ENCODE measurements around the gene ZDHHC24. TPM values are rescaled to one million over a fixed set of nuclear protein-coding genes. Genes with fewer than 3 reads are reported as not detected.

Gene ZDHHC24
- polyA plus RNA-seq, 4 donors, result 3.1 to 11.0 (median 5.5) TPM

DNA sequence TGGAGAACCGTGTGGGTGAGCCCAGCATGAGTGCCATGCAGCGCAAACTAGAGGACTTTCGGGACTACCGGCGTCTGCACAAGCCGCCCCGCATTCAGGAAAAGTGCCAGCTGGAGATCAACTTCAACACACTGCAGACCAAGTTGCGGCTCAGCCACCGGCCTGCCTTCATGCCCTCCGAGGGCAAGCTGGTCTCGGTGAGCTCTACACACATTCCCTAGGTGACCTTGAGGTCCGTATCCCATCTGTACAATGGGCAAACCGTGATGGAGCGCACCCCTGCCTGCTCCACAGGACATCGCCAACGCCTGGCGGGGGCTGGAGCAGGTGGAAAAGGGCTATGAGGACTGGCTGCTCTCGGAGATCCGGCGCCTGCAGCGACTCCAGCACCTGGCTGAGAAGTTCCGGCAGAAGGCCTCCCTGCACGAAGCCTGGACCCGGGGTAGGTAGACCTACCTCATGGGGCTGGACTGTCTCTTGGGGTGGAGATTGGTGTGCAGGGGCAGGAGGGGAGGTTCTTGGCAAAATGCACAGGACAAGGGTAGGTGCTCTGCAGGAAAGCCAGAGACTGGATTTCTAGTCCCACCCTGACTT lies 12.0 kb upstream of the ZDHHC24 start:
- 89 to 91% (median 89%) methylated on average over 24 of the region's 24 CpGs for WGBS, 3 donors
- Histone ChIP-seq H3K27me3 (ENCODE audit: control insufficient read depth in 3 of 3, insufficient read depth in 3 of 3, low read length in 3 of 3) (peaks cover 0 to 35% (median 6%) of the 10 kb centered on the region in 3 donors), H3K4me3 (ENCODE audit: low read depth in 1 of 3, low read length in 3 of 3) (no peak overlapping the region), H3K36me3 (ENCODE audit: control insufficient read depth in 3 of 3, insufficient read depth in 2 of 3, low read depth in 1 of 3, low read length in 3 of 3) (no peaks in the 10 kb centered on the region), H3K9me3 (ENCODE audit: control insufficient read depth in 2 of 2, insufficient read depth in 1 of 2, low read depth in 1 of 2, low read length in 1 of 2) (no peaks in the 10 kb centered on the region), H3K4me1 (ENCODE audit: control insufficient read depth in 3 of 3, insufficient read depth in 2 of 3, low read depth in 1 of 3, low read length in 2 of 3) (peaks cover 0 to 6% (median 6%) of the 10 kb centered on the region in 3 donors), H3K27ac (ENCODE audit: low read depth in 1 of 3, low read length in 2 of 3) (no peak overlapping the region)
- DNase-seq (no peak), FAIRE-seq (no peak)

DNA sequence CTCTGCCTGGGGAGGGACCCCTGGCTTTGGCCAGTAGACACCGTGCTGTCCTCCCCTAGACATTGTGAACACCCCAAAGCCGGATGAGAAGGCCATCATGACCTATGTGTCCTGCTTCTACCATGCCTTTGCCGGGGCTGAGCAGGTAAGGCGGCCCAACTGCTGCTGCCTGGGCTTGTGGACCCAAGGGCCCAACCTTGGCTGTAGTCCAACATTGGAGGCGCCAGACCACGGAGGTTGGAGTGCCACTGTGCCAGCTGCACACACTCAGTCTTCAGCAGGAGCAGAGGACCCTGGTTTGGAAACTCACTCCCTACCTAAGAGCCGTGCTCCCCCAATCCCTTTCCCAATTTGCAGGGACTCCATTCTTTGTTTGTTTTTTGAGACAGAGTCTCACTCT lies 10.2 kb upstream of the ZDHHC24 start:
- FAIRE-seq (no peak), DNase-seq (no peak)
- WGBS, 3 donors, result 68 to 84% (median 75%) methylated on average over 7 of the region's 7 CpGs

DNA sequence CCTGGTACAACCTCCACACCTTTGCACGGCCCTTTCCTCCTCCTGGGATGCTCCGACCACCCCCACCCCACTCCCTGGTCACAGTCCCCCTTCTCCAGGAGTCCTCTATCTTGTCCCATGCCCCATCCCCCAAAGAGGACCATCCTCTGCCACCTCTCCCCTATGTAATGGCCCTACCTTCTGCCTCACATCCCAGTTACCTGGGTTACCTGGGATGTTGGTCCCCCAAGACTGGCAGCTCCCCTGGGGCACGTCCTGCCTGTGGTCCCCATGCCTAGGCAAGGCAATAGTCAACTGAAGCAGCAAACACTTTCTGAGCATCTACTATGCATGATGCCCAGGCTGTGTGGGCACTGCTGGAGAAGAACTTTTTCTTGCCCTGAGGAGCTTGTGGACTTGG lies 9.6 kb upstream of the ZDHHC24 start:
- Histone ChIP-seq H3K4me1 (ENCODE audit: control insufficient read depth in 3 of 3, insufficient read depth in 2 of 3, low read depth in 1 of 3, low read length in 2 of 3) (peaks cover 0 to 6% (median 6%) of the 10 kb centered on the region in 3 donors), H3K36me3 (ENCODE audit: control insufficient read depth in 3 of 3, insufficient read depth in 2 of 3, low read depth in 1 of 3, low read length in 3 of 3) (peaks cover 0 to 2% (median 0%) of the 10 kb centered on the region in 3 donors), H3K27ac (ENCODE audit: low read depth in 1 of 3, low read length in 2 of 3) (no peak overlapping the region), H3K27me3 (ENCODE audit: control insufficient read depth in 3 of 3, insufficient read depth in 3 of 3, low read length in 3 of 3) (peaks cover 0 to 32% (median 6%) of the 10 kb centered on the region in 3 donors), H3K9me3 (ENCODE audit: control insufficient read depth in 2 of 2, insufficient read depth in 1 of 2, low read depth in 1 of 2, low read length in 1 of 2) (no peaks in the 10 kb centered on the region), H3K4me3 (ENCODE audit: low read depth in 1 of 3, low read length in 3 of 3) (no peak overlapping the region)
- FAIRE-seq, result no peak
- 42 to 60% (median 57%) methylated on average over 3 of the region's 3 CpGs for WGBS, 3 donors
- DNase-seq, result no peak

More for the DNA sequence above, 10.2 kb upstream of the ZDHHC24 start:
- peaks cover 0 to 6% (median 6%) of the 10 kb centered on the region in 3 donors for H3K4me1 ChIP-seq (ENCODE audit: control insufficient read depth in 3 of 3, insufficient read depth in 2 of 3, low read depth in 1 of 3, low read length in 2 of 3)
- H3K27ac ChIP-seq (ENCODE audit: low read depth in 1 of 3, low read length in 2 of 3), result no peak overlapping the region
- no peak overlapping the region for H3K4me3 ChIP-seq (ENCODE audit: low read depth in 1 of 3, low read length in 3 of 3)
- H3K36me3 ChIP-seq (ENCODE audit: control insufficient read depth in 3 of 3, insufficient read depth in 2 of 3, low read depth in 1 of 3, low read length in 3 of 3), result peaks cover 0 to 2% (median 0%) of the 10 kb centered on the region in 3 donors
- H3K9me3 ChIP-seq (ENCODE audit: control insufficient read depth in 2 of 2, insufficient read depth in 1 of 2, low read depth in 1 of 2, low read length in 1 of 2), result no peaks in the 10 kb centered on the region
- H3K27me3 ChIP-seq (ENCODE audit: control insufficient read depth in 3 of 3, insufficient read depth in 3 of 3, low read length in 3 of 3), result peaks cover 0 to 35% (median 6%) of the 10 kb centered on the region in 3 donors

DNA sequence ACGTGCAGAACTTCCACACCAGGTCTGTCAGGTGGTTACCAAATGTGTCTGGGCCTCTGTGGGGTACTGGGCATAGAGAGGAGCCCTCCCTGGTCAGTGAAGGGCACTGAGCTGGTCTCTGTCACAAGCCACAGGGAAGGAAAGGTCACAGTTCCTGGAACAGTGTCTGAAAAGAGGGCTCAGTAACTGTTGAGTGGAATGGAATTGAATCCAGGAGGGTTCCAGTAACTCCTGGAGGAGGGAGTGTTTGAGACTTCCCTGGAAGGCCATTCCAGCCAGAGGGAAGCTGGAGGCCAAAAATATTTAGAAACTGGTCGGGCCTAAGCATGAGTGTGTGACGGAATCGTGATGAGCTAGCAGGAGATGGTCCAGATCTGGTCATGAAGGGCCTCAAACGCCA lies 8.8 kb upstream of the ZDHHC24 start:
- H3K36me3 ChIP-seq (ENCODE audit: control insufficient read depth in 3 of 3, insufficient read depth in 2 of 3, low read depth in 1 of 3, low read length in 3 of 3), result peaks cover 0 to 2% (median 0%) of the 10 kb centered on the region in 3 donors
- no peak overlapping the region for H3K27ac ChIP-seq (ENCODE audit: low read depth in 1 of 3, low read length in 2 of 3)
- no peaks in the 10 kb centered on the region for H3K9me3 ChIP-seq (ENCODE audit: control insufficient read depth in 2 of 2, insufficient read depth in 1 of 2, low read depth in 1 of 2, low read length in 1 of 2)
- WGBS, 3 donors, result 64 to 73% (median 73%) methylated on average over 5 of the region's 5 CpGs
- H3K4me1 ChIP-seq (ENCODE audit: control insufficient read depth in 3 of 3, insufficient read depth in 2 of 3, low read depth in 1 of 3, low read length in 2 of 3), result peaks cover 0 to 6% (median 6%) of the 10 kb centered on the region in 3 donors
- H3K4me3 ChIP-seq (ENCODE audit: low read depth in 1 of 3, low read length in 3 of 3), result no peak overlapping the region
- peaks cover 0 to 30% (median 6%) of the 10 kb centered on the region in 3 donors for H3K27me3 ChIP-seq (ENCODE audit: control insufficient read depth in 3 of 3, insufficient read depth in 3 of 3, low read length in 3 of 3)
- FAIRE-seq (no peak), DNase-seq (no peak)

DNA sequence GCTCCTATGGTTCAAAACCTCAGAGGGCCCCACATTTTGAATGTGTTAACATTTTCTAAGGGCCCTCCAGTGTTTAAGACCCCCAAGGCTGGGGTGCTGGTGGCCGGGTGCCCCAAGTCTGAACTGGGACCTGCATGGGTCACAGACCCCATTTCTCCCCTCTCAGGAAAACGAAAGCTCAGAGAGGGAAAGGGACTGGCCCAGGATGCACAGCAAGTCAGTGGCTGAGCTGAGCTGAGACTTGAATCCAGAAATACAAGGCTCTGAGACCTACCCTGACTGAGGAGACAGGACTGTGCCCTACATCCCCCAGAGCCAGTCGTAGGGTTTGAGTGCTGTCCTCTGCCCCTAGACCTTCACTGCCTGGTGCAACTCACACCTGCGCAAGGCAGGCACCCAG lies 5.0 kb upstream of the ZDHHC24 start:
- Histone ChIP-seq H3K9me3 (ENCODE audit: control insufficient read depth in 2 of 2, insufficient read depth in 1 of 2, low read depth in 1 of 2, low read length in 1 of 2) (no peaks in the 10 kb centered on the region), H3K4me1 (ENCODE audit: control insufficient read depth in 3 of 3, insufficient read depth in 2 of 3, low read depth in 1 of 3, low read length in 2 of 3) (peaks cover 0 to 10% (median 0%) of the 10 kb centered on the region in 3 donors), H3K4me3 (ENCODE audit: low read depth in 1 of 3, low read length in 3 of 3) (no peak overlapping the region), H3K27me3 (ENCODE audit: control insufficient read depth in 3 of 3, insufficient read depth in 3 of 3, low read length in 3 of 3) (peaks cover 0 to 16% (median 0%) of the 10 kb centered on the region in 3 donors), H3K27ac (ENCODE audit: low read depth in 1 of 3, low read length in 2 of 3) (no peak overlapping the region), H3K36me3 (ENCODE audit: control insufficient read depth in 3 of 3, insufficient read depth in 2 of 3, low read depth in 1 of 3, low read length in 3 of 3) (peaks cover 0 to 2% (median 0%) of the 10 kb centered on the region in 3 donors)
- FAIRE-seq, result no peak
- DNase-seq, result no peak
- WGBS, 3 donors, result 71 to 85% (median 83%) methylated on average over 4 of the region's 4 CpGs

DNA sequence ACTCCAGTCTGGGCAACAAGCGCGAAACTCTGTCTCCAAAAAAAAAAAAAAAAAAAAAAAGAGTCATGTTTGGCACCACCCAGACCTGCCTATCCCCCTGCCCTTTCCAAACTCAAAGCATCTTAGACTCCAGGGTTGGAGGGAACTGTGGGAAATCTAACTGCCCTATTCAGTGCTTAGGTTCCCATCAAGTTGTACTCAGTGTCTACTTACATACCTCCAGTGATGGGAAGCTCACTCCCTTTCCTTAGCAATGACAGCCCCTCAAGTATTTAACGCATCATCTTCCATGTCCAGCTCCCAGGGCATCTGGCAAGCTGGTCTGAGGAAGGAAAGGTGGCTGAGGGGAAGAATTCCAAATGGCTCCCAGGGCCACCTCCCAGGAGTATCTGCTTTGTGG lies 3.8 kb upstream of the ZDHHC24 start:
- Histone ChIP-seq H3K27ac (ENCODE audit: low read depth in 1 of 3, low read length in 2 of 3) (no peak overlapping the region), H3K4me1 (ENCODE audit: control insufficient read depth in 3 of 3, insufficient read depth in 2 of 3, low read depth in 1 of 3, low read length in 2 of 3) (peaks cover 0 to 16% (median 0%) of the 10 kb centered on the region in 3 donors), H3K4me3 (ENCODE audit: low read depth in 1 of 3, low read length in 3 of 3) (no peak overlapping the region), H3K27me3 (ENCODE audit: control insufficient read depth in 3 of 3, insufficient read depth in 3 of 3, low read length in 3 of 3) (peaks cover 0 to 13% (median 0%) of the 10 kb centered on the region in 3 donors), H3K36me3 (ENCODE audit: control insufficient read depth in 3 of 3, insufficient read depth in 2 of 3, low read depth in 1 of 3, low read length in 3 of 3) (peaks cover 0 to 2% (median 0%) of the 10 kb centered on the region in 3 donors), H3K9me3 (ENCODE audit: control insufficient read depth in 2 of 2, insufficient read depth in 1 of 2, low read depth in 1 of 2, low read length in 1 of 2) (no peaks in the 10 kb centered on the region)
- WGBS, 3 donors, result 76 to 94% (median 86%) methylated on average over 3 of the region's 3 CpGs
- no peak for DNase-seq
- no peak for FAIRE-seq

DNA sequence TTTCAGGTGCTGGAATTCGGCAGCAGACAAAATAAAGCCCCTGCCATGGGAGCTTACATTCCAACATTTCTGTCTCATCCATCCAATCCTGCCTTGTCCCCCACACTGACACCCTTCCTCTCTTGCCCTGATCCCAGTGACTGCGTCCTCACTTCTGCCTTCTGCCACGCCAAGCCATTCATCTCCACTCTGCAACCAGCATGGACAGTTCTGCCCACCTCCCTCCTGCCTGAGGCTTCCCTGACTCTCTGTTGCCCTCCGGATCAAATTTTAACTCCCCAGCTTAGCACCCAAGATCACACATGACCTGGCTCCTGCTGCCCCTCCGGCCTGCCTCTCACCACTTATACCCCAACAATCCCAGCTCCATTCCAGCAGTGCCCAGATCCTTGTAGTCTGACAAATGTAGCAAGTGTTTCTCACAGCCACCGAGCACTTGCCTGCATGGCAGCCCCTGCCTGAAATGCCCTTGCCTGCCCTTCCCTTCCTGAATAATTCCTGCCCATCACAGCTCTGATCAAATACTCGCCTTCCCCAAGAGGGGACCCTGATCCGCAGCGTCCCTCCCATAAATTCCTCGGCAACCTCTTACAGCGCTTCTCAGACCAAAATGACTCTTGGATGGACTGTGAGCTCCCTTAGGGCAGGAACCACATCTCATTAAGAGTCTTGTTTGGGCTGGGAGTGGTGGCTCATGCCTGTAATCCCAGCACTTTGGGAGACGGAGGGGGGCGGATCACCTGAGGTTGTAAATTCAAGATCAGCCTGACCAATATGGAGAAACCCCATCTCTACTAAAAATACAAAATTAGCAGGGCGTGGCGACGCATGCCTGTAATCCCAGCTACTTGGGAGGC lies 3.2 kb upstream of the ZDHHC24 start:
- 43 to 52% (median 49%) methylated on average over 16 of the region's 16 CpGs for WGBS, 3 donors
- DNase-seq, result no peak
- H3K27ac ChIP-seq (ENCODE audit: low read depth in 1 of 3, low read length in 2 of 3), result no peak overlapping the region
- H3K9me3 ChIP-seq (ENCODE audit: control insufficient read depth in 2 of 2, insufficient read depth in 1 of 2, low read depth in 1 of 2, low read length in 1 of 2), result no peaks in the 10 kb centered on the region
- FAIRE-seq, result no peak
- peaks cover 0 to 16% (median 0%) of the 10 kb centered on the region in 3 donors for H3K4me1 ChIP-seq (ENCODE audit: control insufficient read depth in 3 of 3, insufficient read depth in 2 of 3, low read depth in 1 of 3, low read length in 2 of 3)
- H3K36me3 ChIP-seq (ENCODE audit: control insufficient read depth in 3 of 3, insufficient read depth in 2 of 3, low read depth in 1 of 3, low read length in 3 of 3), result peaks cover 0 to 2% (median 0%) of the 10 kb centered on the region in 3 donors
- H3K4me3 ChIP-seq (ENCODE audit: low read depth in 1 of 3, low read length in 3 of 3), result no peak overlapping the region
- peaks cover 0 to 13% (median 0%) of the 10 kb centered on the region in 3 donors for H3K27me3 ChIP-seq (ENCODE audit: control insufficient read depth in 3 of 3, insufficient read depth in 3 of 3, low read length in 3 of 3)

DNA sequence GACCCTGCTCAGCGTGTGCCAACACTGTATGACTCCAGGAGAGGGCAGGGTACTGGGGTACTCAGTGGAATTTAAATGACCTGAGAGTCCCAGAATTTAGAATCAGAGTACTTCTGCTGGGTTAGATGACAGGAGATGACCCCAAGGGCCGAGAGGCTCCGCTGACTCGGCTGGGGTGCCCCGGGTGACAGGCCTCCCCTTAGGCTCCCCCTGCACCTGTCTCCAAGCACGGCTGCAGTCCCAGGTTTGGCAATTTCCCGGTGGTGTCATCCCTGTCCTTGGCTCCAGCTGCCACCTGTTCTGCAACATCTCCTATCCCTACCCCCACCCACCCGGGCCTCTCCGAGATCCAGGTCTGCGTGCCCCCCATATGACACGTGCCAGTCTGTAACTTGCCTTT lies 2.2 kb upstream of the ZDHHC24 start:
- 14 to 47% (median 18%) methylated on average over 11 of the region's 11 CpGs for WGBS, 3 donors
- Histone ChIP-seq H3K27ac (ENCODE audit: low read depth in 1 of 3, low read length in 2 of 3) (no peak overlapping the region), H3K9me3 (ENCODE audit: control insufficient read depth in 2 of 2, insufficient read depth in 1 of 2, low read depth in 1 of 2, low read length in 1 of 2) (no peaks in the 10 kb centered on the region), H3K27me3 (ENCODE audit: control insufficient read depth in 3 of 3, insufficient read depth in 3 of 3, low read length in 3 of 3) (peaks cover 0 to 13% (median 0%) of the 10 kb centered on the region in 3 donors), H3K4me1 (ENCODE audit: control insufficient read depth in 3 of 3, insufficient read depth in 2 of 3, low read depth in 1 of 3, low read length in 2 of 3) (peaks cover 0 to 16% (median 0%) of the 10 kb centered on the region in 3 donors), H3K4me3 (ENCODE audit: low read depth in 1 of 3, low read length in 3 of 3) (no peak overlapping the region), H3K36me3 (ENCODE audit: control insufficient read depth in 3 of 3, insufficient read depth in 2 of 3, low read depth in 1 of 3, low read length in 3 of 3) (peaks cover 0 to 7% (median 0%) of the 10 kb centered on the region in 3 donors)
- DNase-seq, result no peak
- FAIRE-seq, result no peak
